ENCODE results near the gene CHAC1.
"Not testable (repeated sequence)": the region's sequence is repeated elsewhere in the genome, so short reads cannot be mapped to it uniquely, and the experiment has no call there.

Gene CHAC1

GRCh38 chr15:40936709-40937666, 16.3 kb upstream of the CHAC1 start:
- no peak for DNase-seq

GRCh38 chr15:40937762-40938535, 15.3 kb upstream of the CHAC1 start:
- peak in 1 of 56 donors; percentile 9 for DNase-seq

- no peak for DNase-seq
These were observed 14.8 kb upstream of the CHAC1 start for GRCh38 chr15:40938536-40938870.

- no peak for DNase-seq
These were observed 12.9 kb upstream of the CHAC1 start for GRCh38 chr15:40940296-40940801.

GRCh38 chr15:40941068-40941527, 12.2 kb upstream of the CHAC1 start:
- DNase-seq = peak in 3 of 56 donors; percentile 9 to 36 (median 11)

GRCh38 chr15:40941528-40942336, 11.5 kb upstream of the CHAC1 start:
- DNase-seq = peak in 35 of 56 donors; percentile 8 to 81 (median 39)

- no peak for DNase-seq
These were observed 10.9 kb upstream of the CHAC1 start for GRCh38 chr15:40942337-40942854.

- no peak for DNase-seq
These were observed 10.4 kb upstream of the CHAC1 start for GRCh38 chr15:40942878-40943277.

GRCh38 chr15:40943764-40944365, 9.4 kb upstream of the CHAC1 start:
- no peak for DNase-seq

- no peak for DNase-seq
These were observed 8.6 kb upstream of the CHAC1 start for GRCh38 chr15:40944510-40945296.

- no peak for DNase-seq
These were observed 4.4 kb upstream of the CHAC1 start for GRCh38 chr15:40948706-40949473.

GRCh38 chr15:40949756-40950207, 3.5 kb upstream of the CHAC1 start:
- DNase-seq = no peak

- DNase-seq = no peak
These were observed 1.5 kb upstream of the CHAC1 start for GRCh38 chr15:40951764-40952163.

GRCh38 chr15:40952301-40952900, 870 bp upstream of the CHAC1 start:
- peak in 1 of 56 donors; percentile 51 for DNase-seq

GRCh38 chr15:40953713-40954074, 423 bp downstream of the CHAC1 start:
- no peak for DNase-seq

- not testable (repeated sequence) for DNase-seq
These were observed 1.0 kb downstream of the CHAC1 start for GRCh38 chr15:40954158-40954848.

- no peak for DNase-seq
These were observed 2.1 kb downstream of the CHAC1 start for GRCh38 chr15:40955141-40955903.

Data from amygdala (tissue), 56 donors.